Neural cell (in vitro differentiated cells): ENCODE data around the gene UVRAG.

Experiments used
- CTCF ChIP-seq: fragments of 450-650 bp; IDR thresholded peaks from 2 replicates; pipeline ENCODE4 v1.5.1; 2014; ENCODE audit warnings: antibody characterized with exemption, mild to moderate bottlenecking, moderate library complexity; ENCODE audit not compliant: poor library complexity, severe bottlenecking
- EP300 ChIP-seq: fragments of 450-650 bp; conservative IDR thresholded peaks from 2 replicates; pipeline ENCODE4 v1.6.1; 2014; ENCODE audit warnings: antibody characterized with exemption, mild to moderate bottlenecking, moderate library complexity; ENCODE audit not compliant: poor library complexity, severe bottlenecking
- EZH2 ChIP-seq: fragments of 200-600, 300-800 bp; shearing (Covaris generic), sonication (generic); IDR thresholded peaks from 2 replicates; pipeline ENCODE4 v1.6.1; 2014; ENCODE audit warnings: antibody characterized with exemption, low read length, borderline replicate concordance, mild to moderate bottlenecking; ENCODE audit not compliant: insufficient read depth, poor library complexity, severe bottlenecking
- POLR2AphosphoS5 ChIP-seq: IDR thresholded peaks from 2 replicates; pipeline ENCODE4 v1.6.1; 2012
- RAD21 ChIP-seq: fragments of 450-650 bp; conservative IDR thresholded peaks from 2 replicates; pipeline ENCODE4 v1.6.1; 2014; ENCODE audit warnings: antibody characterized with exemption, mild to moderate bottlenecking, moderate library complexity
- SMC3 ChIP-seq: fragments of 450-650 bp; conservative IDR thresholded peaks from 2 replicates; pipeline ENCODE4 v1.6.1; 2014; ENCODE audit warnings: antibody characterized with exemption, mild to moderate bottlenecking, moderate library complexity; ENCODE audit not compliant: poor library complexity

- TF ChIP-seq CTCF (no peak), POLR2AphosphoS5 (no peak), SMC3 (no peak), EP300 (no peak), EZH2 (no peak), RAD21 (no peak)
Observed at GRCh38 chr11:76156971-76157427, 342.0 kb downstream of the UVRAG start.
